ENCODE data around the gene EVX1. TPM values are rescaled to one million over a fixed set of nuclear protein-coding genes. Genes with fewer than 3 reads are reported as not detected.

EVX1 gene
- total RNA-seq, 4 donors from 2014 or later = not detected

DNA sequence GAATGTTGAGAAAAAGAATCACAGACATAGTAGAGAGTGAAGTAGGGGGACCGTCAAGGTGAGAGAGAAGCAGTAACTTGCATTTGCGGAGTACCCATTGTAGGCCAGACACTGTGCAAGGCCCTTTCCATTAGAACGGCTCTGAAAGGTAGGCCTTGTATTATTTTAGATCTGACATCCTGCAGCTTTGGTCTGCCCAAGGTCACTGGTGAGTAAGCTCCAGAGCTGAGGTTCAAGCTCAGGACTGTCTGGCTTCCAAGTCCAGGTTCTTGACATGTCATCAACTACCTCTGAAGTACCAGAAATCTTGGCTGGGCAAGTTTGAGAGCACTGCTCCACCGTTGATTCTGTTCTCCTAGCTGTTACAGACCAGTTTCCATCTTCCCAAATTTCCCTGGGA, 13.2 kb upstream of the EVX1 start:
- Histone ChIP-seq H3K4me3 (no peak overlapping the region), H3K27ac (no peak overlapping the region), H3K36me3 (no peaks in the 10 kb centered on the region), H3K4me1 (peaks cover 0 to 9% (median 3%) of the 10 kb centered on the region in 3 donors), H3K27me3 (peaks cover 8 to 96% (median 13%) of the 10 kb centered on the region in 4 donors), H3K9me3 (no peaks in the 10 kb centered on the region)
- DNase-seq = no peak
- 73 to 85% methylated on average over 4 of the region's 4 CpGs for WGBS, 2 donors
- intact Hi-C loops (cut with DNase I) = no loop called here
- TF ChIP-seq, protein P1, sequence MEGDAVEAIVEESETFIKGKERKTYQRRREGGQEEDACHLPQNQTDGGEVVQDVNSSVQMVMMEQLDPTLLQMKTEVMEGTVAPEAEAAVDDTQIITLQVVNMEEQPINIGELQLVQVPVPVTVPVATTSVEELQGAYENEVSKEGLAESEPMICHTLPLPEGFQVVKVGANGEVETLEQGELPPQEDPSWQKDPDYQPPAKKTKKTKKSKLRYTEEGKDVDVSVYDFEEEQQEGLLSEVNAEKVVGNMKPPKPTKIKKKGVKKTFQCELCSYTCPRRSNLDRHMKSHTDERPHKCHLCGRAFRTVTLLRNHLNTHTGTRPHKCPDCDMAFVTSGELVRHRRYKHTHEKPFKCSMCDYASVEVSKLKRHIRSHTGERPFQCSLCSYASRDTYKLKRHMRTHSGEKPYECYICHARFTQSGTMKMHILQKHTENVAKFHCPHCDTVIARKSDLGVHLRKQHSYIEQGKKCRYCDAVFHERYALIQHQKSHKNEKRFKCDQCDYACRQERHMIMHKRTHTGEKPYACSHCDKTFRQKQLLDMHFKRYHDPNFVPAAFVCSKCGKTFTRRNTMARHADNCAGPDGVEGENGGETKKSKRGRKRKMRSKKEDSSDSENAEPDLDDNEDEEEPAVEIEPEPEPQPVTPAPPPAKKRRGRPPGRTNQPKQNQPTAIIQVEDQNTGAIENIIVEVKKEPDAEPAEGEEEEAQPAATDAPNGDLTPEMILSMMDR (IDR thresholded peaks at IDR 0.05) = no peak

DNA sequence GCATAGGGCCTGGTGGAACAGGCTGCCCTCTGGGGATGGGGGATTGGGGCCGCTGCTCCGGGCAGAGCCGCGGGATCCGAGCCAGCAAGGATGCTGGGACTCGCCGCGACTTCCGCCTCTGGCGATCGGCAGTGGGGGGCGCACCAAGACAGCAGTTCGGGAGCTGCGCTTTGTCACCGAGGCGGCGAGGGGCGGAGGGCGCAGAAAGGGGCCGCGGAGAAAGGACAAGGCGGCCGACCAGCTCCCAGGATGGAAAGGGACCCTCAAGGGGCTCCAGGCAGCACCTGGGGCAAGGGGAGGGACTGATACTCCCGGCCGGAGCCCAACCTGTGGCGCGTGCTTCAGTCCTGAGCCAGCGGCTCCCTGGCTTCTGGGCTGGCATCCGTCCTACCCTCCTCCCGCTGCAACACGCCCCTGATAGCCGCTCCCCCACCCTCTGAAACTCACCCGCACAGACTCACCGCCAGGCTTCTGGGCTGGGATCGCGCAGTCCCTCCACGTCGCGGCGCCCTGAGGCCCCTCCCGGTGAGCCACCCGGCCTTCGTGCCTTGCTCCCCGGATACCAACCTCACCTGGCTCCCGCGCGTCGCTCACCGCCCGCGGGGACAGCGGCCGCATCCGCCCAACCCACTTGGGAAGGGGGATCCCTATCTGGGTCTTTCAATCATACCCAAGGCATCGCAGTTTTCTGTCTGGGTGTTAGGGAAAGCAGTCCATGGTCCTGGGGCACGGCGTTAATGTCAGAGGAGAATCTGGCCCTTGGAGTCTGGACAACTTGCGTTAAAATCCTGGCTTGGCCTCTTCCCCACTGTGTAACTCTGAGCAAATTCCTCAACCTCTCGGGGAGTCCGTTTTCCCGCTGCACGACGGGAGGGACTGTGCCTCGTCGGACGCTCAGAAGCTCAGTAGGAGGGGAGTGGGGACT, 7.0 kb upstream of the EVX1 start:
- H3K27ac ChIP-seq = no peak overlapping the region
- 5 to 6% methylated on average over 14 to 19 of the region's 66 CpGs for WGBS, 2 donors
- no peaks in the 10 kb centered on the region for H3K36me3 ChIP-seq
- TF ChIP-seq, protein P1 (IDR thresholded peaks at IDR 0.05) = peak in 3 of 6 experiments; percentile 10 to 38 (median 19)
- TF ChIP-seq POLR2A (IDR thresholded peaks at IDR 0.05) = no peak
- peaks cover 23 to 100% (median 37%) of the 10 kb centered on the region in 4 donors for H3K27me3 ChIP-seq
- peak overlapping the region in 3 of 4 donors; percentile 24 to 59 (median 43) for H3K4me3 ChIP-seq
- H3K9me3 ChIP-seq = no peaks in the 10 kb centered on the region
- intact Hi-C loops (cut with DNase I) = no loop called here
- no peak for DNase-seq
- H3K4me1 ChIP-seq = peaks cover 17 to 26% (median 18%) of the 10 kb centered on the region in 3 donors

DNA sequence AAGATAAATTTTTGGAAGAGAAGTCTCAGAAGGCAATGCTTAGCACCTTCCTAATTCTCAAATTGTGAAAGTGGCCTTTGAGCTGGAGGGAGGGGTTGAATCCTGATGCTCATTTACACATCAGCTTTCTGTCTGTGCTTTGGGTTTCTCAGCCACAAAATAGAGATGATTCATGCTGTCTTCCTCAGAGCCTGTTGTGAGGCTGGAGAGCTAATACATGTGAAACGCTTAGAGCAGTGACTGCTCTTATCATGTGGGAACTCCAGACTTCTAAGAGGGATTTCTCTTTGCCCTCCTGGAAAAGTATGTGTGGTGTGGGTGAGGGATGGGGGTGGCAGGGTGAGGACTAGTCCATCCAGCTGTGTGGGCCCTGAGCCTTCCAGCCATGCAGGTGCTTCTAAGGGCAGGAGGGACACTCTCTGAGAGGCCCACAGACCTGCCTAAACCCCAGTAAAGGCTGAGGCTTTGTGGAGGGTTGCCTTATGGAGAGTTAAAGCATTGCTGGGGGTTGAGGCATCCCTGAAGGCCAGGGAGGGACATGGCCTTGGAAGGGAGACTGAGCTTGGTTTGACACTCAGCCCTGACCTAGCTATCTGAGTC, 4.8 kb upstream of the EVX1 start:
- intact Hi-C loops (cut with DNase I) = no loop called here
- H3K27me3 ChIP-seq = peaks cover 36 to 100% (median 55%) of the 10 kb centered on the region in 4 donors

DNA sequence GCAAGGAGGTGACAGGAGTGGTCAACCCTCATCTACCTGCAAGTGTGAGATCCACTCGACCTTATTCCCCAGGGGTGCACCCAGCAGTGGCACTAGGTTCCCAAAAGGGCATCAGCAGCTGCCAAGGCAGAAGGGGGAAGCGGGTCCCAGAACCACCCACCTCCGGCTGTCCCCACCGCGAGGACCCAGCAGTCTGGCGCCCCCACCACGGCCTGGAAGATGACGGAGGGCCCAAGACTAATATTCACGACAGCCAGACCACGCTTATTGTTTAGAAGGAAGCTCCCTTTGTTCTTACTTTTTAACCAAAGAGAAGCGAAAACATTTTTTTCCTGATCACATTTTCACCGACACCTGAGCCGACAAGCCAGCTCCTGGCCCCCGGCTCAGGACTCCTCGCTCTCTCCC, 3.6 kb upstream of the EVX1 start:
- Histone ChIP-seq H3K9me3 (no peaks in the 10 kb centered on the region), H3K27ac (no peak overlapping the region), H3K27me3 (peaks cover 47 to 100% (median 67%) of the 10 kb centered on the region in 4 donors), H3K4me3 (peak overlapping the region in 2 of 4 donors; percentile 18 to 27), H3K4me1 (peaks cover 25 to 45% (median 31%) of the 10 kb centered on the region in 3 donors), H3K36me3 (no peaks in the 10 kb centered on the region)
- no peak for DNase-seq
- TF ChIP-seq, protein P1 (IDR thresholded peaks at IDR 0.05) = no peak
- TF ChIP-seq POLR2A (IDR thresholded peaks at IDR 0.05) = no peak
- 64 to 66% methylated on average over 12 to 14 of the region's 15 CpGs for WGBS, 2 donors
- intact Hi-C loops (cut with DNase I) = no loop called here

More for the DNA sequence above, 4.8 kb upstream of the EVX1 start:
- no peak overlapping the region for H3K27ac ChIP-seq
- no peak for TF ChIP-seq POLR2A (IDR thresholded peaks at IDR 0.05)
- TF ChIP-seq, protein P1 (IDR thresholded peaks at IDR 0.05) = no peak
- no peaks in the 10 kb centered on the region for H3K36me3 ChIP-seq
- no peak overlapping the region for H3K4me3 ChIP-seq
- no peak for DNase-seq
- H3K9me3 ChIP-seq = no peaks in the 10 kb centered on the region
- 33 to 100% methylated on average over 1 of the region's 1 CpG for WGBS, 2 donors
- peaks cover 21 to 33% (median 25%) of the 10 kb centered on the region in 3 donors for H3K4me1 ChIP-seq
